ENCODE measurements around the gene STARD5. TPM values are rescaled to one million over a fixed set of nuclear protein-coding genes. Genes with fewer than 3 reads are reported as not detected.

Gene STARD5
- total RNA-seq, 1 experiment from 2014 or later = 2.3 TPM

DNA sequence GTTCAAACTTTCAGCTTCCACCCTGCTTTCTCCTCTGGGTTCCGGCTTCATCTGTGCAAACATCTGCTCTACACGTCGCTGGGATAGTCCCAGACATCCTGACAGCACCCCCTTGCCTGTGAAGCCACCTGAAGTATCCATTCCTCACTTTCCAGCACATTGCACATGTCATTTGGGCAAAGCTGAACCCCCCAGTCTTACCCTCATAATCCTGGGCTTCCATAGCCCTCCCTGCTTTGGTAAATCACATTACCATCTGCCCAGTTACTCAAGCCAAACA lies 42.5 kb downstream of the STARD5 start:
- H3K27ac Mint-ChIP-seq = no peak overlapping the region
- WGBS (ENCODE audit: extremely low coverage, insufficient read length, low lambda C conversion rate) = no CpG with 5 or more reads among the region's 3 CpGs
- TF ChIP-seq, protein P1, sequence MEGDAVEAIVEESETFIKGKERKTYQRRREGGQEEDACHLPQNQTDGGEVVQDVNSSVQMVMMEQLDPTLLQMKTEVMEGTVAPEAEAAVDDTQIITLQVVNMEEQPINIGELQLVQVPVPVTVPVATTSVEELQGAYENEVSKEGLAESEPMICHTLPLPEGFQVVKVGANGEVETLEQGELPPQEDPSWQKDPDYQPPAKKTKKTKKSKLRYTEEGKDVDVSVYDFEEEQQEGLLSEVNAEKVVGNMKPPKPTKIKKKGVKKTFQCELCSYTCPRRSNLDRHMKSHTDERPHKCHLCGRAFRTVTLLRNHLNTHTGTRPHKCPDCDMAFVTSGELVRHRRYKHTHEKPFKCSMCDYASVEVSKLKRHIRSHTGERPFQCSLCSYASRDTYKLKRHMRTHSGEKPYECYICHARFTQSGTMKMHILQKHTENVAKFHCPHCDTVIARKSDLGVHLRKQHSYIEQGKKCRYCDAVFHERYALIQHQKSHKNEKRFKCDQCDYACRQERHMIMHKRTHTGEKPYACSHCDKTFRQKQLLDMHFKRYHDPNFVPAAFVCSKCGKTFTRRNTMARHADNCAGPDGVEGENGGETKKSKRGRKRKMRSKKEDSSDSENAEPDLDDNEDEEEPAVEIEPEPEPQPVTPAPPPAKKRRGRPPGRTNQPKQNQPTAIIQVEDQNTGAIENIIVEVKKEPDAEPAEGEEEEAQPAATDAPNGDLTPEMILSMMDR (conservative IDR thresholded peaks at IDR 0.05) = no peak

More for the DNA sequence above, 42.5 kb downstream of the STARD5 start:
- Histone ChIP-seq H4K20me1 (ENCODE audit: control insufficient read depth, insufficient read depth, insufficient read length) (no peaks in the 10 kb centered on the region), H4K91ac (ENCODE audit: insufficient read length, low read depth, low read length) (no peak overlapping the region), H3K23ac (ENCODE audit: insufficient read length, low read depth, low read length) (no peak overlapping the region), H3K79me1 (ENCODE audit: insufficient read depth, low read depth, low read length, poor library complexity, severe bottlenecking) (no peaks in the 10 kb centered on the region), H3K79me2 (ENCODE audit: insufficient read depth, low read length) (no peaks in the 10 kb centered on the region), H3K27ac (ENCODE audit: insufficient read length, low read depth, low read length) (no peak overlapping the region), H3T11ph (ENCODE audit: low read length) (no peak overlapping the region), H2BK5ac (ENCODE audit: insufficient read length, low read length) (no peak overlapping the region), H3K4me1 (ENCODE audit: insufficient read depth, low read length) (no peaks in the 10 kb centered on the region), H4K5ac (ENCODE audit: insufficient read length, low read depth, low read length) (no peak overlapping the region), H3K56ac (ENCODE audit: insufficient read length, low read depth, low read length) (no peak overlapping the region), H3K9me3 (ENCODE audit: control insufficient read depth, low read depth, low read length) (peaks cover 4% of the 10 kb centered on the region), H3K27me3 (ENCODE audit: insufficient read depth, low read length) (no peaks in the 10 kb centered on the region), H2AK5ac (ENCODE audit: insufficient read length, low read length) (no peak overlapping the region), H2BK120ac (ENCODE audit: low read depth, low read length, poor library complexity, severe bottlenecking) (no peak overlapping the region), H3K9ac (ENCODE audit: extremely low read depth, insufficient read length, low read length) (no peak overlapping the region), H2BK20ac (ENCODE audit: low read depth, low read length, poor library complexity, severe bottlenecking) (no peak overlapping the region), H3K18ac (ENCODE audit: insufficient read length, low read depth, low read length) (no peak overlapping the region), H3K23me2 (ENCODE audit: insufficient read length, low read depth, low read length, poor library complexity, severe bottlenecking) (no peaks in the 10 kb centered on the region), H2BK12ac (ENCODE audit: insufficient read length, low read depth, low read length) (no peak overlapping the region), H2AFZ (ENCODE audit: low read length) (no peak overlapping the region), H3K4me2 (ENCODE audit: insufficient read depth, insufficient read length, low read length) (no peak overlapping the region), H3K14ac (ENCODE audit: insufficient read depth, low read length) (no peak overlapping the region), H4K8ac (replicated peaks; ENCODE audit: insufficient read length, low read depth, low read length) (no peak overlapping the region), H3K4ac (ENCODE audit: low read depth, low read length) (no peak overlapping the region), H2BK15ac (ENCODE audit: low read depth, low read length) (no peak overlapping the region)
- Mint-ChIP-seq H3K9me3 (peaks cover 22 to 27% of the 10 kb centered on the region in 2 experiments), H3K4me1 (0 out of 4 replicates have a peak, but pooled peaks cover 0 to 2% of the 10 kb centered on the region in 2 experiments), H3K27me3 (ENCODE audit: low read depth) (peaks cover 2% of the 10 kb centered on the region), H3K4me3 (no peak overlapping the region), H3K36me3 (ENCODE audit: insufficient read depth in 1 of 3, low read depth in 3 of 3) (peaks cover 5 to 18% (median 10%) of the 10 kb centered on the region in 3 experiments; a peak in 6 of 7 replicates)
- no peak for DNase-seq
